Prostate gland (tissue), 2 donors: ENCODE measurements around the gene FAF1.

Experiments used
- POLR2AphosphoS5 ChIP-seq: sonication (generic); formaldehyde crosslinking; IDR thresholded peaks from one replicate; pipeline ENCODE4 v1.6.1; 2017; ENCODE audit warnings: antibody characterized with exemption
- TF ChIP-seq, protein P1 (sequence below), 4 experiments: fragments of 200-600 bp in 2 of 4; fragments of 450-650 bp in 2 of 4; sonication (generic) in 2 of 4; IDR thresholded peaks; 1 replicate in 3 of 4; 2 replicates in 1 of 4; pipeline ENCODE4 v1.5.1; 2016 to 2019; ENCODE audit warnings: antibody characterized with exemption in 4 of 4, mild to moderate bottlenecking in 2 of 4, moderate library complexity in 2 of 4

DNA sequence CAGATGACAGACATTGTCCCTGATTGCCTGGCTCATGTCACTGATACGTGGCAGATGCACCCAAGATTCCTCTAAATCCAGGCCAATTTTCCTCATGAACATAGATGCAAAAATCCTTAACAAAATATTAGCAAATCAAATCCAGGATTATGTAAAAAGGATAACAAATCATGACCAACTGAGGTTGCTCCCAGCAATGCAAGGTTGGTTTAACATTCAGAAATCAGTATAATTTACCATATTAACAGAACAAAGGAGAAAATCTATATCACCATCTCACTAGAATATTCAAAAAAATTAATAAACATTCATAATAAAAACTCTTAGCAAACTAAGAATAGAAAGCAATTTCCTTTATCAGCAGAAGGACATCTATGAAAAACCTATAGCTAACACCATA, 39.7 kb downstream of the FAF1 start:
- TF ChIP-seq POLR2AphosphoS5: no peak
- TF ChIP-seq, protein P1, sequence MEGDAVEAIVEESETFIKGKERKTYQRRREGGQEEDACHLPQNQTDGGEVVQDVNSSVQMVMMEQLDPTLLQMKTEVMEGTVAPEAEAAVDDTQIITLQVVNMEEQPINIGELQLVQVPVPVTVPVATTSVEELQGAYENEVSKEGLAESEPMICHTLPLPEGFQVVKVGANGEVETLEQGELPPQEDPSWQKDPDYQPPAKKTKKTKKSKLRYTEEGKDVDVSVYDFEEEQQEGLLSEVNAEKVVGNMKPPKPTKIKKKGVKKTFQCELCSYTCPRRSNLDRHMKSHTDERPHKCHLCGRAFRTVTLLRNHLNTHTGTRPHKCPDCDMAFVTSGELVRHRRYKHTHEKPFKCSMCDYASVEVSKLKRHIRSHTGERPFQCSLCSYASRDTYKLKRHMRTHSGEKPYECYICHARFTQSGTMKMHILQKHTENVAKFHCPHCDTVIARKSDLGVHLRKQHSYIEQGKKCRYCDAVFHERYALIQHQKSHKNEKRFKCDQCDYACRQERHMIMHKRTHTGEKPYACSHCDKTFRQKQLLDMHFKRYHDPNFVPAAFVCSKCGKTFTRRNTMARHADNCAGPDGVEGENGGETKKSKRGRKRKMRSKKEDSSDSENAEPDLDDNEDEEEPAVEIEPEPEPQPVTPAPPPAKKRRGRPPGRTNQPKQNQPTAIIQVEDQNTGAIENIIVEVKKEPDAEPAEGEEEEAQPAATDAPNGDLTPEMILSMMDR (IDR thresholded peaks at IDR 0.05): no peak
